GM10847 (cell line): Measurements from ENCODE around the gene THRA.

ENCODE experiments used
- POLR2A ChIP-seq: IDR thresholded peaks from 2 replicates; pipeline ENCODE4 v1.6.1; 2011; ENCODE audit not compliant: insufficient read length; ENCODE audit errors: extremely low read depth

The THRA gene

DNA sequence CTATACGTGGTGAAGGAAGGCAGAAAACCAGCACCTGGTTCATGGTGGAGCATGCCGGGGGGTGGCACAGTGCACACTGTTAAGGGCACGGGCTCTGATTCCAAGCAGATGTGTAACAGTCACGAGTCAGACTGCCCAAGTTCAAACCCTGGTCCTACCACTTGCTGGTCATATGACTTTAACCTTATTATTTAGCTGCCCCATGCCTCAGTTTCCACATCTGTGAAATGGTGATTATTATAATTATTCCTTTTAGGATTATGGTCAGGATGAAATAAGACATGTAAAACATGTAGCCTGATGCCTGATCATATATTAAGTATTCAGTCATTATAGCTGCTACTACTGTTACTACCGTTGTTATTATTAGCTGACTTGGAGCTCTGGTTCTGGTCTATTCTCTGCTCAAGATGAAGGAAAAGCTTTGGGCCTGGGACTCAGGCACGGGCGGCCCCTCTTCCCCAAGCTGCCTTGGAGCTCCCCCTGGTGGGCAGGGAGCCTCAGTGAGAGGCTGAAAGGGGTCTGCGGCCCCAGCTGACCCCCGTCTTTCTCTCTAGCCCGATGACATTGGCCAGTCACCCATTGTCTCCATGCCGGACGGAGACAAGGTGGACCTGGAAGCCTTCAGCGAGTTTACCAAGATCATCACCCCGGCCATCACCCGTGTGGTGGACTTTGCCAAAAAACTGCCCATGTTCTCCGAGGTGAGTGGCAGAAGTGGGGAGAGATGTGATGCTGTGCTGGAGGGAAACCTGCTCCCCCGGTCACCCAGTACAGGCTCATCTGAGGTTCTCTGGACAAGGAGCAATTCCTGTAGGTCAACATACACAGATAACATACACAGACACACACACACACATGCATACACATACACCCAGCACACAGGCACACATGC lies 23.6 kb downstream of the THRA start:
- no peak for TF ChIP-seq POLR2A

DNA sequence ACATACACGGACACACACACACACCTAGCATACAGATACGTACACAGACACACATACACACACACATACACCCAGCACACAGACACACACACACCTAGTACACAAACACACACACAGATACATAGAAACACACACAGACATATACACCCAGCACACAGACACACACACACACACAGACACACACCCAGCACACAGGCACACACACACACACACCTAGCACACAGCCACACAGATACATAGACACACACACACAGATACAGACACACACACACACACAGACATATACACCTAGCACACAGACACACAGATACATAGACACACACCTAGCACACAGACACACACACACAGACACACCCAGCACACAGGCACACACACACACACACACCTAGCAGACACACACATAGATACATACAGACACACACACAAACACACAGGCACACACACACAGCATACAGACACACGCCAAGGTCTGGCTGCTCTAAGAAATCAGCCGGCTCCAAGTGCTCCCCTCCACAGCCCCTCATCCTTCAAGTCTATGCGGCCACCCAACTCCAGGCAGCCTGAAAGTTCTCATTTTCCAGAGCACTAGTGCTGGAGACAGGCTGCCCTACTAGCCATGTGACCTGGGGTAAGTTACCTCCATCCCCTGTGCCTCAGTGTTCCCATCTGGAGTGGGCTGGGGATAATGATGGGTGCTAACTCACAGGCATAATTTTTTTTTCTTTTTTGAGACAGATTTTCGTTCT lies 24.5 kb downstream of the THRA start:
- no peak for TF ChIP-seq POLR2A

DNA sequence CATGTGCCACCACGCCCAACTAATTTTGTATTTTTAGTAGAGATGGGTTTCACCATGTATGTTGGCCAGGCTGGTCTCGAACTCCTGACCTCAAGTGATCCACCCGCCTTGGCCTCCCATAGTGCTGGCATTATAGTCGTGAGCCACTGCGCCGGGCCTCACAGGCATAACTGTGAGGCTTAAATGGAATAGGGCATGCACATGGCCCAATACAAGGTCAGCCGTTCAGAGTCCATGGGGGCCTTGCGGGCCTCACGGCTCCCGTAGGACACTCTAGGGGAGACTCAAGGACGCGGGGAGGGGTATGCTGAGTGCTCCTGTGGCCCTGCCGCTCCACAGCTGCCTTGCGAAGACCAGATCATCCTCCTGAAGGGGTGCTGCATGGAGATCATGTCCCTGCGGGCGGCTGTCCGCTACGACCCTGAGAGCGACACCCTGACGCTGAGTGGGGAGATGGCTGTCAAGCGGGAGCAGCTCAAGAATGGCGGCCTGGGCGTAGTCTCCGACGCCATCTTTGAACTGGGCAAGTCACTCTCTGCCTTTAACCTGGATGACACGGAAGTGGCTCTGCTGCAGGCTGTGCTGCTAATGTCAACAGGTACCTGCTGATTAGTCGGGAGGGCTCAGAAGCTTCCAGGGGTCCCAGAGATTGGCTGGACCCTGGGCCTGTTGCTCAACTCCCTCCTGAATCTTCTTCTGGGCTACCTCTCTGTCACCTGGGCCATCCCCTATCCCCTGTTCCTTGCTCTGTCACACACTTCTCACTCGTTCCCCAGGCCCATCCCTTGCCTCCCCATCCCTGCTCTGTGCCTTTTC lies 25.3 kb downstream of the THRA start:
- no peak for TF ChIP-seq POLR2A

DNA sequence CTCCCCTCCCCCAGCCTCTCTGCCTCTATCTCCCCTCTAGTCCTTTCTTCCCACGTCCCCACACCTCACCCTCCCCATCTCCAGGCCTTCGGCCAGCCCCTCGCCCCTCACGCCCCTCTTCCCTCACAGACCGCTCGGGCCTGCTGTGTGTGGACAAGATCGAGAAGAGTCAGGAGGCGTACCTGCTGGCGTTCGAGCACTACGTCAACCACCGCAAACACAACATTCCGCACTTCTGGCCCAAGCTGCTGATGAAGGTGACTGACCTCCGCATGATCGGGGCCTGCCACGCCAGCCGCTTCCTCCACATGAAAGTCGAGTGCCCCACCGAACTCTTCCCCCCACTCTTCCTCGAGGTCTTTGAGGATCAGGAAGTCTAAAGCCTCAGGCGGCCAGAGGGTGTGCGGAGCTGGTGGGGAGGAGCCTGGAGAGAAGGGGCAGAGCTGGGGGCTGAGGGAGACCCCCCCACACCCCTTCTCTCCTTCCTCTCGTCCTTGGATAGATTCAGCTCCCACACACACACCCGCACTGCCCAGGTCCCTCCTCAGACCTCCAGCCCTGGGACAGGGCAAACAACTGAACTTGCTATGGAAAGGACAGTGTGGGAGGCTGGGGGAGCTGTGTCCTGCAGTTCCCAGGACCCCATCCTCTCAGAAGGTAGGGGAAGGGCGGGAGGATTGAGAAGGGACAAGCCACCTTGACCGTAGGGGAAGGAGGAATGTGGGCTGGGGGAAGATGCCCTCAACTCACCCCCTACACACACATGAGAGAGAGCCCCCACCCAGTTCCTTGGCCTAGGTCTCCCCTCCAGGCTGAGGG lies 26.5 kb downstream of the THRA start:
- no peak for TF ChIP-seq POLR2A

DNA sequence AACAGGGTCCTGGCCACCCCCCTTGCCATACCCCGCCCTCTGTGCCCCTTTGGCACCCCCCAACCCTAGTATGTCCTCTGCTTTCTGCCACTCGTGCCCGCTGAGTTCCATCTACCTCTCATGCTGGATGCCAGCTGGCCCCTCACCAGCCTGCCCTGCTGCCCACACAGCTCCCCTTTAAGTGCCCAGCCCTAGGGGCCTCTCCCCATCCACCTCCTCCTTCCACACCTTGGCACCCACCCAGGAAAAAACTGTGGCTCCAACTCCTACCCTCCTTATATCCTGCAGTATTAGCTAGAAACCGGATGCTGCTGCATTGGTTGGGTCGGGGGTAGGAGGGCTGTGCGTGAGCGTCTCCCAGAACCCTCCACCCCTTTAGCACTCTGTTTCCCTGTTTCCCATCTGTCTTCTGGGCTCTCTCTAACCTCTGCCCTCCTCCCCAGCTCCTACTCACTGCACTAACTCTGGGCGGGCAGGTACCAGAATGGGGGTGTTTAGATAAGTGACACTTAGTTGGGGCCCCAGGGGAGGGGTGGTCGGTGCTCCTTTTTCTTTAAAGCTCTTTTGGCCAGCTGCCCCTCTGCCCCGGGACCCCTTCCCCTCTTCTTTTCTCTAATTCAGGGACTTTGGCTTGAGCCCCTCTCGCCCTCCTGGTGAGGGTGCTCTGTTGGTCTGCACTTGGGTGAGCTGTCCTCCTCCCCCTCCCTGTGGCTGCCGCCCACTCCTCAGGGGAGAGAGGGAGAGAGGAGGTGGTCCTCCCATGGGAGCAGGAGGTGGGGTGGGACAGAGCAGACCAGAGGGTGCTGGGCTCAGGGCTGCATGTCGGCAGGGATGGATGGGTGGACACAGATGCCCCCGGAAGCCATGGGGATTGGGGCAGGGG lies 27.7 kb downstream of the THRA start:
- TF ChIP-seq POLR2A = no peak

DNA sequence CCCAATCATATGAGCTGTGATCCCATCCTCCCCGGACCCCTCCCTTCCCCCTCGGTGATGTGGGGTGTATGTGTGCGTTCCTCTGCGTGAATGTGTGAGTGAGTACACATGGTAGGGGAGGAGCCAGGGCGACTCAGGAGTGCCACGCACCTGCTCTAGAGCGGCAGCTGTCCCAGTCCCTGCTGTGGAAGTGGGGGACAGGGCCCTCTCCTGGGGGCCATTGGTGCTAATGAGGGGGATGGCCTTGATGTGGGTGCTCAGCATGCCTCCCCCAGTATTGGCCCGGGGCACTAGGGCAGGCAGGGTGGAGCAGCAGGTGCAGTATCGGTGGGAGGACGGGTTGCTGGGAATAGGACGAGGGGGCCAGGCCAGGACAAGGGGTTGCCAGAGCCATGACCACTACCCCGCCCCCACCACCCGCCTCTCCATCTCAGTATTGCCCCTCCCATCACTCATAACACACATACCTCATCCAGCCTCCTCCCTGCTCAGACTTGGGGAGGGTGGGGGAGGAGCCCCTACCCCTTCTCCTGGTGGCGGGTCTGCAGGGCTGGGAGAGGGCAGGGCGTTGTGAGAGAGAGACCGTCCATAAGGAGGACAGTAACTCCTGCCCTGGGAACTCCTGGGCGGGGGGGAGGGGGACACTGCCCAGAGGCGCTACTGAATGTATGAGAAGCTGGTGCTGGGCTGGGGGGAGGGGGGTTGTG lies 29.1 kb downstream of the THRA start:
- TF ChIP-seq POLR2A = no peak

DNA sequence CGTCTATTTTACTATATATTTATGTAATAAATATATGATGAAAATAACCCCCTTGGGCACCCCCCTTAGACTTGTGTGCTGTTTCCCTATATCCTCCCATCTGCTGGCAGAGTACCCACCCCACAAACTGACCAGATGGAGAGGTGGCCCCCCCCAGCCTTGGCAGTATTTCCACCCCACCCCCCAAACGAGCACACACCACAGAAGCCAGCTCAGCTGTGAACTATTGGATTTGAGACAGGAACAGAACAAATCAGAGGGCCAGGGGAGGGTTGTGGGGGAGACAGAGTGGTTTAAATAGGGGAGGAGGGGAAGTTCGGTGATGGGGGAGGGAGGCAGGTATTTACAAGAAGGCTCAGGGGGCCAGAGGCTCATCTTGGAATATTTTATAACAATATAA lies 29.8 kb downstream of the THRA start:
- TF ChIP-seq POLR2A = no peak

DNA sequence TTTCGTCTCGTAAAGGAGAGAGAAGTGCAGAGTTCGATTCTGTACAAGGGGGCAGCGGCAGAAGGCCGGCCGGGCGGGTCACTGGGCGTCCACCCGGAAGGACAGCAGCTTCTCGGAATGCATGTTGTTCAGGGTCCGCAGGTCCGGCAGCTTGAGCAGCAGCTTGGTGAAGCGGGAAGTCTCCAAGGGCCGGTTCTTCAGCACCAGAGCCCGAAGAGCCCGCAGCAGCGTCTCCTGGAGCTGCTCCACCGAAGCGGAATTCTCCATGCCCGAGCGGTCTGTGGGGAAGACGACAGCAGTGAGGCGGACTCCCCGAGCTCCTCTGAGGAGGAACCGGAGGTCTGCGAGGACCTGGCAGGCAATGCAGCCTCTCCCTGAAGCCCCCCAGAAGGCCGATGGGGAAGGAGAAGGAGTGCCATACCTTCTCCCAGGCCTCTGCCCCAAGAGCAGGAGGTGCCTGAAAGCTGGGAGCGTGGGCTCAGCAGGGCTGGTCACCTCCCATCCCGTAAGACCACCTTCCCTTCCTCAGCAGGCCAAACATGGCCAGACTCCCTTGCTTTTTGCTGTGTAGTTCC lies 30.3 kb downstream of the THRA start:
- no peak for TF ChIP-seq POLR2A

DNA sequence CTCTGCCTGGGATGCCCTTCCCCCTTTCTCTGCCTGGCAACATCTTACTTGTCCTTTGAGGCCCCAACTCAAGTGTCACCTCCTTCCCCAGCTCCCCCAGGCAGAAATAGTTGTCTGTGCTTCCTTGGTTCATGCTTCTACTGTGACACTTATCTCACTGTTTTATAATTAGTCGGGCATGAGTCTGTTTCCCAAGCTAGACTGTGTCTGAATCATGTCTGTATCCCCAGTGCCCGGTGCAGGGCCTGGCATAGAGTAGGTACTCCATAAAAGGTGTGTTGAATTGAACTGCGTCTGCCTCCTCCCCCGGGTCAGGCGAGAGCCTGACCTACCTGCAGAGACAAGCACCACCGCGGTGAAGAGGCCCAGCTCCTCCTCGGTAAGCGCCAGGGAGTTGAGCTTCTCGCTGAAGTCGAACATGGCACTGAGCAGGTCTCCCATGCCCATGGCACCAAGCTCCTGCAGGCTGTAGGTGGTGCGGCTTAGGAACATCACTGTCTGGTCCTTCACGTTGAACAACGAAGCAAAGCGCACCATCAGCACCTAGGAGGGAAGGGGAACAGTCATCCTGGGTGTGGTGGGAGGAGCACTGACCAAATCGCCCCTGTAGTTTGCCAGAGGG lies 30.9 kb downstream of the THRA start:
- TF ChIP-seq POLR2A = no peak

DNA sequence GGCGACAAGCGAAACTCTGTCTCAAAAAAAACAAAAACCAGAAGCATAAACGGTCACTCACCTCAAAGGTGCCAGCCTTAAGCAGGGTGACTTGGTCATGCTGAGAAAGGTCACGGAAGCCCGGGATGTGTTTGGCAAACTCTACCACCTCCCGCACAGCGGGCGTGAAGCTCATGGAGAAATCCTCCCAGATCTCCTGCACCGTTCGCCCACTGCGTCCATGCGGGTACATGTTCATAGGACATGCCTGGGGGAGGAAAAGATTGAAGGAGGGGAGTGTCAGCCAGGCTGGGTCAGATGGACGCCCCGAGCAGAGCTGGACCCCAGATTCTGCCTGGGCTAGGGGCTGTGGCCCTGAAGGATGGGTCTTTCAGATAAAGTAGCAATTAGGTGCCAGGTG lies 32.1 kb downstream of the THRA start:
- TF ChIP-seq POLR2A = no peak

DNA sequence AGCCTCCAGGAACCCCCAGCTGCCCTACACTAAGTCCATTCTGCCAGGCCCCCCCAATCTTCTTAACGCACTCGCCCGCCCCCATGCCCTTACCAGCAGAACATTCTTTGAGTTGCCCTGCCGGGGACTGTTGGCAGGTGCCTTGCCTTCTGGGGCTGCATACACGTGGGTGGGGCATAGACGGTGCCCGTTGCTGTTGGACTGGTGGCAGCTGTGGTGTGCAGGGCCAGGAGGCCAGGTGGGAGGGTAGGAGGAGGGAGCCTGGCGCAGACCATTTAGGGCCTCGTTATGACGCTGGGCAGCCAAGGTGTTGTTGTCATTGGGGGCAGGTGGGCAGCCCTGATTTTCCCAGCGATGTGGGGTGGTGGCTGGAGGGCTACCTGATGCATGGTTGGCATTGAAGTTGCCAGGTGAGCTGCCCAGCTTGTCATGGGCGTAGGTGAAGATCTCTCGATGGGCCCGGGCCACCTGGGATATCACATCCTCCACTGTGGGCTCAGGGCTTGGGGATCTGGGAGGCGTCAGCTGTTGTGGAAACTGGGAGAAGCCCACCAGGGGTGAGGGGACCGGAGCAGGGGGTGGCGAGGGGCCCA lies 32.7 kb downstream of the THRA start:
- TF ChIP-seq POLR2A = no peak

DNA sequence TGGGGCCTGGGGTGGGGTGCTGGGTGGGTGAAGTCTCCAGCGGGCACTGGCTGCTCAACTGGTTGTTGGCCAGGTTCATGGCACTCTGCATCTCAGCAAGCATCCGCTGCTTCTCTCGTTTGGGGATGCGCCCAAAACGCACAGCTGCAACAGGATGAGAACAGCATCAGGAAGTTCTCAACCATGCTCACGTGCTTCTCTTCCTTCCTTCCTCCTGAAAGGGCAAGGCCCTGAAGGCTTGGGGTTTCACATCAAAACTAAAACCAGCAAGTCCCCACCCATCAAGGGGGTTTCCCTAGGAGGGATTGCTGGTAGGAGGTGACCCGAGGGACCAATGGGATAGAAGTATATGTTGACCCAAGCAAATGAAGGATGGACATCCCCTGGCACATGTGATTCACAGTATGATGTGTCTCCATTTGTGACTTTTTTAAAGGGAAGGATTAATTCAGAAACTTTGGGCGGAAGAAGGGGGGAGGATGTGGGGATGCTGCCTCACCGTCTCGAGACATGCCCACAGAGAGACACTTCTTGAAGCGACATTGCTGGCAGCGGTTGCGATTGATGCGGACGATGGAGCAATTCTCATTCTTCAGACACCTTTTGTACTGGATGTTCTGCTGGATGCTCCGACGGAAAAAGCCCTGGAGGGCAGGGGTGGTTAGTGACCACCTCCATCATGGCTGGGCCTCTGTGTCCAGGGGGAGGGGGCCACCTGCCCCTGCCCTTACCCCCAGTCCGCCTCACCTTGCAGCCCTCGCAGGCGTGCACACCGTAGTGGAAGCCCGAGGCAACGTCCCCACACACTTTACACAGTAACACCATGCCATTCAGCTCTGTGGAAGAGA lies 33.4 kb downstream of the THRA start:
- no peak for TF ChIP-seq POLR2A
